GM18519 (cell line): ENCODE data around the gene KLHL10.
"Not testable (repeated sequence)": the region's sequence is repeated elsewhere in the genome, so short reads cannot be mapped to it uniquely, and the experiment has no call there.

Source experiments
- ATAC-seq: cut with Tn5 transposase; IDR thresholded peaks from one replicate; pipeline ENCODE4 v1.9.1; 2021; ENCODE audit warnings: mild to moderate bottlenecking, moderate library complexity; ENCODE audit not compliant: unreplicated experiment, low FRiP score

KLHL10 gene

GRCh38 chr17:41849251-41849990, 11.8 kb downstream of the KLHL10 start:
- ATAC-seq, result no peak

DNA sequence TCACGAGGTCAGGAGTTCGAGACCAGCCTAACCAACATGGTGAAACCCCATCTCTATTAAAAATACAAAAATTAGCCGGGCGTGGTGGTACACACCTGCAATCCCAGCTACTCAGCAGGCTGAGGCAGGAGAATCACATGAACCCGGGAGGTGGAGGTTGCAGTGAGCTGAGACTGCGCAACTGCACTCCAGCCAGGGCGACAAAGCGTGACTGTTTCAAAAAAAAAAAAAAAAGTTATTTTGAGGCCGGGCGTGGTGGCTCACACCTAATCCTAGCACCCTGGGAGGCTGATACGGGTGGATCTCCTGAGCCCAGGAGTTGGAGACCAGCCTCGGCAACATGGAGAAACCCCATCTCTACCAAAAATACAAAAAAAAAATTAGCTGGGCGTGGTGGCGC, 13.8 kb downstream of the KLHL10 start:
- ATAC-seq, result not testable (repeated sequence)

GRCh38 chr17:41860254-41860931, 22.8 kb downstream of the KLHL10 start:
- no peak for ATAC-seq

DNA sequence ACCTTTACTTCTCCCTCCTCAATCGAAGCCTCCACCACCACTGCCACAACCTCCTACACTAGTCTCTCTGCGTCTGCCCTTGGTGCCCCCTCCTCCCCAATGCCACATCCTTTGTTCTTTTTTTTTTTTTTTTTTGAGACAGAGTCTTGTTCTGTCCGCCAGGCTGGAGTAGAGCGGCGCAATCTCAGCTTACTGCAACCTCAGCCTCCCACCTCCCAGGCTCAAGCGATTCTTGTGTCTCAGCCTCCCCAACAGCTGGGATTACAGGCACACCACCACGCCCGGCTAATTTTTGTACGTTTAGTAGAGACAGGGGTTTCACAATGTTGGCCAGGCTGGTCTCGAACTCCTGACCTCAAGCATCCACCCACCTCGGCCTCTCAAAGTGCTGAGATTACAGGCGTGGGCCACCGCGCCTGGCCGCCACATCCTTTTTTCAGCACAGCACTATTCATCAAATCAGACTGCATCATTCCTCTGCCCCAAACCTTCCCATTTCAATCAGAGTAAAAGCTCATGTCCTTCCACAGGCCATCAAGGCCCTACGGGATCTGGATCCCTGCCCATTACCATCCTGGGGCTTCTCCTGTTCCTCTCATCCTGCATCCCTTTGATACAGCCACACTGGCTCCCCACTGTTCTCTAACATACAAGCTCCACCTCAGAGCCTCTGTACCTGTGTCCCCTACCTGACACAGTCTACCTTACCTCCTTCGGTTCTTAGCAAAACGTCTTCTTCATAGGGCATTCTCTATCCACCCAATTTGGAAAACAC, 25.6 kb downstream of the KLHL10 start:
- no peak for ATAC-seq

- ATAC-seq, result no peak
Observed at GRCh38 chr17:41864498-41864835, 26.8 kb downstream of the KLHL10 start.

DNA sequence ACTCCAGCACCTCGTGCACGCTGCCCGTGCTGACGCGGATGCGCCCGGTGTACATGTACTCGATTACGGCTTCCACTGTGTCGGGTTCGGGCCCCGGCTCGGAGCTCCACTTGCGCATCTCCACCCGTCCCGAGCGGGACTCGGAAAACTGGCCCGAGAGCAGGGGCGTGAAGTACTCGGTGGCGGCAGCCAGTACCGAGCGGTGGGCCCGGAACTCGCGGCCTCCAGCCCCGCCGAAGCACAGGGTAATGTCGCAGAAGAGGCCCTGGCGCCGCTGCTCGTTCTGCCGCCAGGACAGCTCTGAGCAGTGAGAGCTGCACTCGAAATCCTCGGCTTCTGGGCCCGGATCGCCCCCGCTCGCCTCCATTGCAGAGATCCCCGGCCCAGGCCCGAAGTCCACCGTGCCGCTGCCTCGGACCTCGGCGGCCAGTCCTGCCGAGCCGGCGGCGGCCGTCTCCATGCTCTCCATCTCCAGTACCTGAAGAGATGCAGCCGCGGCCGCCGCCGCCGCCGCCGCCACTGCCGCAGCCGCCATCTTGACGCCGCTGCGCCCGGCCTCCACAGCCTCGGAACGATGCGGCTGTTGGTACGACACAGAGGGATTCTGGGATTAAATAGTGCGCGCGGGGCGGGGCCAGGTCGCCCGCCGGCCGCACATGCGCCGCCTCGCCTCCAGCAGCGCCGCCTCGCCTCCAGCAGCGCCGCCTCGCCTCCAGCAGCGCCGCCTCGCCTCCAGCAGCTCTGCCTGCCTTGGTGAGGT, 27.4 kb downstream of the KLHL10 start, which contains the start of gene KLHL11:
Gene KLHL11, minus strand, starts transcription at position 588 of the 760 bp plus-strand sequence. Its CDS starts 53 bp downstream, at position 535.
- peak; percentile 62 for ATAC-seq

GRCh38 chr17:41865596-41865893, 27.9 kb downstream of the KLHL10 start:
- no peak for ATAC-seq

GRCh38 chr17:41868568-41868967, 30.9 kb downstream of the KLHL10 start:
- no peak for ATAC-seq

DNA sequence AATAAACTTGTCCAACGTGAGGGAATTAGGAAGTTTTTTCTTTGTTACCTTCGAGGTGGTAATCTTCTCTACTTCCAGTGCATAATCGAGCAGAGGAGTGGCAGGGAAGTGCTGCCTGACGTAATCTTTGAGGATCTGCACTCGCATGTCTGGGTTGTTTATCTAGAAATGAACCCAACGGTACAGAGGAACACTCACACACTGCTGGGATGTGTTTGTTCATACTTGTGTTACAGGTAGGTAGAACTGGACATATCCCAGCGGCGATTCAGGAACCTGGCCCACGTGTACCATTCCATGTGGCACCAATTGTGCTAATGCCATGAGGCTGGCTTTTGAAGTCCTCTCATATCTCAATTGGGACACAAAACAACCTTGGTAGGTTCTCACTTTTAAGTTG, 31.8 kb downstream of the KLHL10 start:
- no peak for ATAC-seq

DNA sequence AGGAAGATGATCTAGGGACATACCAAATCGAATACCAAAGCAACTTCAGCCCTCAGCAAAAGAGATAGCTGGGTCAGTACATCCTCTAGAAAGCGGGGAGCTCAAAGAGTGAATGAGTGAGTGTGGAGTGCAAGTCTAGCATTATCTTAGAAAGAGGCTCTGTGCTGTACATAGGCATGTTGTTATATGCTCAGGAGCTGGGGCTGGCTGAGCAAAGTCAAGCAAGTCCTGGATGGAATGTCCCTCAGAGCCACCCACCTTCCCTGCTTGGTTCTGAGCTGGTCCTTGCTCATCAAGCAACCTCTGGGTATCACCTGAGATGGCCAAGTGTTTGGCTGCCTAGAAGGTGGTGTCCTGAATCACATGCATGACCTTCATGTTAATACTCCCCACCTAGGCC, 32.5 kb downstream of the KLHL10 start:
- ATAC-seq, result no peak

GRCh38 chr17:41870627-41871026, 33.0 kb downstream of the KLHL10 start:
- no peak for ATAC-seq

DNA sequence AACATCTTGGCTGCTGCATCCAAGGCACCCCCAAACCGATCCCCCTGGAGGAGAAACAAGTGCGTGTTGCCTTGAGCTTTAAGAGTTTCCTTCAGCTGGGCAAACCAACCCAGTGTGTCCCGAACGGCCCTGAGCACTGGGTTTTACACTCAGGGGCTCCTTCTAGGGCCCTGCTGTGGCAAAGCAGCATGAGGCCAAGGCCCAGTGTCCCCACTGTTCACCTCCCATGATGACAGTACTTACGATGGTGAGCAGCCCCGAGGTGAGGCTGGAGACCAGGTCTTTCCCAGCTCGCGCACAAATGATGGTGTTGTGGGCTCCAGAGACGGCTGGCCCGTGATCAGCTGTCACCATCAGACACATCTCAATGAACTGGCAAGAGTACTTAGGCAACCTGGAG, 34.2 kb downstream of the KLHL10 start:
- no peak for ATAC-seq

- no peak for ATAC-seq
Observed at GRCh38 chr17:41873559-41874292, 36.1 kb downstream of the KLHL10 start.

DNA sequence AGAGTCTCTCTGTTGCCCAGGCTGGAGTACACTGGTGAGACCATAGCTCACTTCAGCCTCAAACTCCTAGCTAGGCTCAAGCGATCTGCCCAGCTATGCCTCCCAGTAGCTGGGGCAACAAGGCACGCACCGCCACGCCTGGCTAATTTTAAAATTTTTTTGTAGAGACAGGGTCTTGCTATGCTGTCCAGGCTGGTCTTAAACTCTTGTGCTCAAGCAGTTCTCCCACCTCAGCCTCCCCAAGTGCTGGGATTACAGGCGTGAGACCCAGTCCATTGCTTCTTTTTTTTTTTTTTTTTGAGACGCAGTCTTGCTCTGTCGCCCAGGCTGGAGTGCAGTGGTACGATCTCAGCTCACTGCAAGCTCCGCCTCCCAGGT, 36.7 kb downstream of the KLHL10 start:
- ATAC-seq, result not testable (repeated sequence)

DNA sequence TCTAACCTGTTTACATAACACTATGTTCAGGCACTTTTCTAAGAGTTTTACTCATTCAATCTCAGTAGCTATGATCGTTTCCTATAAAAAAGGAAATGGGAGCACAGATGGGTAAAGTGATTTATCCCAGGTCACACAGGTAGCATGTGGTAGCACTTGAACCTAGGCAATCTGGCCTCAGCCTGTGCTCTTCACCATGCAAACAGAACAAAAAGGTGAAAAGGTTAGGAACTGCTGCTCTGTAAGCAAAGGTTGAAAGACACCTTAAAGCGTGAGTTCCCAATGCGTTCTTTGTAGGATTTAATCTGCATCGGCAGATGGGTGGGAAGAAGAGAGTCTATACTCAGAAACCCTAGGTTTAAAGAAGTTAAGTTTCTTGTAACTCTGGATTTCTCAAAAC, 42.5 kb downstream of the KLHL10 start:
- no peak for ATAC-seq

DNA sequence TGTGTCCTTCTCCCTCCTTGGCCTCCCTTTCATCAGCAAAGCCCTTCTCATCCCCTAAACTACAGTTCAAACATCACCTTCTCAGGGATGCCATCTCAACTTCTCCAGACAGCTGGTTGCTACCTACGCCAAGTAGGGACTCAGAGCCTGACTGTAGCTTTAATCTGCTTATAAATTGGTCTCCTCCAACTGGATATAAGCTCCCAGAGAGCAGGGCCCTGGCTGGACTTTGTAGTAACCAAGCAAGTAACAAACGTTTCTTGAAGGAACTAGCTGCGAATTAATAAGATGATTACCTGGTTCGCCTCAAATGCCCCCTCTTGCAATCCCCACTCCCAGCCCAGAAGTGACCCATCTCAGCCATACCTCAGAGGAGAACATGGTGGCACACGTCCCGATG, 45.1 kb downstream of the KLHL10 start:
- no peak for ATAC-seq

- no peak for ATAC-seq
Observed at GRCh38 chr17:41885733-41886132, 48.1 kb downstream of the KLHL10 start.

DNA sequence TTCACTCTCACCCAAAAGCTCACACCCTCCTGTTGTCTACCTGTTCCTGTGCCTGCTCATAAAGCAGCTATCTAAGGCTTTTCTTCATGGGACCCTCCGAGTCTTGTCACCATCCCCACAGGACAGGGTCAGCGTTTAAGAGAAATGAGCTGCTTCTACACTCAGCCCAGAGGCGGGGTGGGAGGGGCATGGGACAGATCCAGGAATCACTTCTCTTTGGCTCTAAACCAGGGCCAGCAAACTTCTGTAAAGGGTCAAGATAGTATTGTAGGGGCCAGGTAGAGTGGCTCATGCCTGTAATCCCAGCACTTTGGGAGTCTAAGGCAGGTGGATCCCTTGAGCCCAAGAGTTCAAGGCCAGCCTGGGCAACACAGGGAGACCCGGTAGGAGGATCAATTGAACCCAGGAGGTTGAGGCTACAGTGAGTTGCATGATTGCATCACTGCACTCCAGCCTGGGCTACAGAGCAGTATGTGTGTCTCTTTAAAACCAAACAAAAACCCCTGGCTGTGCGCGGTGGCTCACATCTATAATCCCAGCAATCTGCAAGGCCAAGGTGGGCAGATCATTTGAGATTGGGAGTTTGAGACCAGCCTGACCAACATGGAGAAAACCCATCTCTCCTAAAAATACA, 50.8 kb downstream of the KLHL10 start:
- ATAC-seq, result no peak

DNA sequence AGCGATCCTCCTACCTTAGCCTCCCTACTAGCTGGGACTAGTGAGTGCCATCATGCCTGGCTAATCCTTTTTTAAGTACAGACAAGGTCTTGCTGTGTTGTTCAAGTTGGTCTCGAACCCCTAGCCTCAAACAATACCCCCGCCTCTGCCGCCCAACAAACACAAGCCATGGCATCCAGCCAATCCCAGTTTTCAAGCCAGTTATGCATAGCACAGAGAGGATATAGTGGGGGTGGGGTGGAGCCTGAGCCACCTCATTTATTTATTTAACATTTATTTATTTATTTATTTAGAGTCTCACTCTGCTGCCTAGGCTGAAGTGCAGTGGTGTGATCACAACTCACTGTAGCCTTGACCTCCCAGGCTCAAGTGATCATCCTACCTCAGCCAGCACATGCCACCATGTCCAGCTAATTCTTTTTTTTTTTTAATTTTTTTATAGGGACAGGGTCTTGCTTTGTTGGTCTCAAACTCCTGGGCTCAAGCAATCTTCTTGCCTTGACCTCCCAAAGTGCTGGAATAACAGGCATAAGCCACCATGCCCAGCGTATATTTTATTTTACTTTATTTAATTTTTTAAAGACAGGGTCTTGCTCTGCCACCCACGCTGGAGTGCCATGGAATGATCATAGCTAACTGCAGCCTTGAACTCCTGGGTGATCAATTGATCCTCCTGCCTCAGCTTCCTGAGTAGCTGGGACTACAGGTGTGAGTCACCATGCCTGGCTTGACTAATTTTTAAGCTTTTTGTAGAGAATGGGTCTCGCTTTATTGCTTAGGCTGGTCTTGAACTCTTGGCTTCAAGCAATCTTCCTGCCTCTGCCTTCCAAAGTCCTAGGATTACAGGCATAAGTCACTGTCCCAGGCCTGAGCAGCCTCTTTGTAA, 53.8 kb downstream of the KLHL10 start:
- no peak for ATAC-seq
